GM19467 (cell line): ENCODE data around the gene DDX42.

Source experiments
- ATAC-seq: cut with Tn5 transposase; IDR thresholded peaks from one replicate; pipeline ENCODE4 v1.9.1; 2021; ENCODE audit warnings: mild to moderate bottlenecking, moderate library complexity; ENCODE audit not compliant: unreplicated experiment

Gene DDX42

GRCh38 chr17:63774141-63774968, at the start of gene DDX42:
Gene DDX42 (plus strand): TSS chr17:63774170. CDS start chr17:63787050, 12,880 bp downstream.
- peak; percentile 4 for ATAC-seq

GRCh38 chr17:63735691-63736090, 38.3 kb upstream of the DDX42 start:
- ATAC-seq, result no peak

GRCh38 chr17:63740464-63741142, 33.4 kb upstream of the DDX42 start:
- ATAC-seq, result no peak

GRCh38 chr17:63741143-63741407, 32.9 kb upstream of the DDX42 start:
- no peak for ATAC-seq

GRCh38 chr17:63741408-63742173, 32.4 kb upstream of the DDX42 start, which contains the start of gene STRADA:
Gene STRADA (minus strand): TSS chr17:63741799. CDS start chr17:63728369, 13,430 bp downstream.
- ATAC-seq, result peak; percentile 86

GRCh38 chr17:63751806-63752205, 22.2 kb upstream of the DDX42 start:
- ATAC-seq, result no peak

- ATAC-seq, result no peak
Observed at GRCh38 chr17:63752707-63753106, 21.3 kb upstream of the DDX42 start.

- ATAC-seq, result no peak
Observed at GRCh38 chr17:63753215-63753614, 20.8 kb upstream of the DDX42 start.

GRCh38 chr17:63754046-63754445, 19.9 kb upstream of the DDX42 start:
- no peak for ATAC-seq

GRCh38 chr17:63758428-63758827, 15.5 kb upstream of the DDX42 start:
- ATAC-seq, result no peak

GRCh38 chr17:63760771-63761539, 13.0 kb upstream of the DDX42 start:
- ATAC-seq, result no peak

GRCh38 chr17:63762161-63763078, 11.6 kb upstream of the DDX42 start:
- no peak for ATAC-seq

GRCh38 chr17:63764716-63765115, 9.3 kb upstream of the DDX42 start:
- no peak for ATAC-seq

GRCh38 chr17:63766754-63767153, 7.2 kb upstream of the DDX42 start:
- no peak for ATAC-seq

GRCh38 chr17:63768433-63768832, 5.5 kb upstream of the DDX42 start:
- no peak for ATAC-seq

- no peak for ATAC-seq
Observed at GRCh38 chr17:63772801-63773271, 1.1 kb upstream of the DDX42 start.

GRCh38 chr17:63773272-63774140, 464 bp upstream of the DDX42 start, which contains the start of gene CCDC47:
Gene CCDC47 (minus strand): TSS chr17:63773597. CDS start chr17:63766175, 7,422 bp downstream.
- ATAC-seq, result peak; percentile 83

- ATAC-seq, result no peak
Observed at GRCh38 chr17:63774969-63775265, 947 bp downstream of the DDX42 start.

- ATAC-seq, result no peak
Observed at GRCh38 chr17:63775420-63775819, 1.4 kb downstream of the DDX42 start.
